ENCODE results near the gene PPP2R2B.

GRCh38 chr5:146909255-146910068 is 30.9 kb upstream of the PPP2R2B start:
- TF ChIP-seq POLR2A (IDR thresholded peaks at IDR 0.05; ENCODE audit: borderline replicate concordance, extremely low read depth, insufficient read depth, insufficient read length): no peak
- TF ChIP-seq EZH2 (IDR thresholded peaks at IDR 0.05): no peak
- no peak for TF ChIP-seq RAD21 (IDR thresholded peaks at IDR 0.05; ENCODE audit: low read depth)
